ENCODE data around the gene MRPL34. TPM values are rescaled to one million over a fixed set of nuclear protein-coding genes. Genes with fewer than 3 reads are reported as not detected.

The MRPL34 gene
- total and polyA plus RNA-seq, 2 donors (not counting 1 experiment from before 2014, with no cell fraction given), result 27.5 to 44.8 TPM

- Histone ChIP-seq H3K4me1 (ENCODE audit: control insufficient read depth, extremely low read depth, insufficient read depth, low read length) (no peaks in the 10 kb centered on the region), H3K27me3 (ENCODE audit: control insufficient read depth, insufficient read depth, low read length) (no peaks in the 10 kb centered on the region), H3K4me3 (replicated peaks in 1 of 4; ENCODE audit: control extremely low read depth in 1 of 4, insufficient read depth in 1 of 4, low read depth in 3 of 4, low read length in 4 of 4) (no peak overlapping the region), H3K9ac (ENCODE audit: insufficient read depth, low read length) (no peak overlapping the region), H3K9me3 (ENCODE audit: control insufficient read depth, insufficient read depth, low read depth, low read length) (no peaks in the 10 kb centered on the region), H3K27ac (ENCODE audit: insufficient read depth, low read length) (no peak overlapping the region), H2AFZ (ENCODE audit: low read length) (no peak overlapping the region), H3K79me2 (ENCODE audit: control insufficient read depth, insufficient read depth, low read length) (no peaks in the 10 kb centered on the region), H3K36me3 (ENCODE audit: control insufficient read depth, insufficient read depth, low read length) (peaks cover 26% of the 10 kb centered on the region), H3K4me2 (ENCODE audit: extremely low read depth, insufficient read depth, low read length) (no peak overlapping the region), H4K20me1 (ENCODE audit: control insufficient read depth, extremely low read depth, insufficient read depth, low read length) (no peaks in the 10 kb centered on the region)
- TF ChIP-seq CTCF (conservative IDR thresholded peaks at IDR 0.05 in 1 of 2, IDR thresholded peaks at IDR 0.05 in 1 of 2; ENCODE audit: low read depth in 1 of 2, low read length in 2 of 2), result no peak
- no peak for TF ChIP-seq EZH2 (IDR thresholded peaks at IDR 0.05; ENCODE audit: low read length, missing control alignments)
- no peak for DNase-seq (ENCODE audit: low read depth in 2 of 2)
Observed at GRCh38 chr19:17323300-17323963, 17.8 kb downstream of the MRPL34 start.

- Histone ChIP-seq H3K27ac (ENCODE audit: insufficient read depth, low read length) (no peak overlapping the region), H3K9me3 (ENCODE audit: control insufficient read depth, insufficient read depth, low read depth, low read length) (no peaks in the 10 kb centered on the region), H2AFZ (ENCODE audit: low read length) (no peak overlapping the region), H3K4me3 (replicated peaks in 1 of 4; ENCODE audit: control extremely low read depth in 1 of 4, insufficient read depth in 1 of 4, low read depth in 3 of 4, low read length in 4 of 4) (no peak overlapping the region), H3K9ac (ENCODE audit: insufficient read depth, low read length) (no peak overlapping the region), H3K4me1 (ENCODE audit: control insufficient read depth, extremely low read depth, insufficient read depth, low read length) (no peaks in the 10 kb centered on the region), H3K4me2 (ENCODE audit: extremely low read depth, insufficient read depth, low read length) (no peak overlapping the region), H3K27me3 (ENCODE audit: control insufficient read depth, insufficient read depth, low read length) (no peaks in the 10 kb centered on the region), H3K79me2 (ENCODE audit: control insufficient read depth, insufficient read depth, low read length) (no peaks in the 10 kb centered on the region), H3K36me3 (ENCODE audit: control insufficient read depth, insufficient read depth, low read length) (peaks cover 25% of the 10 kb centered on the region), H4K20me1 (ENCODE audit: control insufficient read depth, extremely low read depth, insufficient read depth, low read length) (no peaks in the 10 kb centered on the region)
- TF ChIP-seq CTCF (conservative IDR thresholded peaks at IDR 0.05 in 1 of 2, IDR thresholded peaks at IDR 0.05 in 1 of 2; ENCODE audit: low read depth in 1 of 2, low read length in 2 of 2) (no peak), EZH2 (IDR thresholded peaks at IDR 0.05; ENCODE audit: low read length, missing control alignments) (no peak)
- DNase-seq (ENCODE audit: low read depth in 2 of 2), result no peak
Observed at GRCh38 chr19:17323964-17324332, 18.3 kb downstream of the MRPL34 start.

GRCh38 chr19:17324357-17325114 lies 18.9 kb downstream of the MRPL34 start:
- H3K4me1 ChIP-seq (ENCODE audit: control insufficient read depth, extremely low read depth, insufficient read depth, low read length), result no peaks in the 10 kb centered on the region
- no peaks in the 10 kb centered on the region for H4K20me1 ChIP-seq (ENCODE audit: control insufficient read depth, extremely low read depth, insufficient read depth, low read length)
- no peak overlapping the region for H3K27ac ChIP-seq (ENCODE audit: insufficient read depth, low read length)
- no peak for DNase-seq (ENCODE audit: low read depth in 2 of 2)
- no peak overlapping the region for H3K9ac ChIP-seq (ENCODE audit: insufficient read depth, low read length)
- H3K4me3 ChIP-seq (replicated peaks in 1 of 4; ENCODE audit: control extremely low read depth in 1 of 4, insufficient read depth in 1 of 4, low read depth in 3 of 4, low read length in 4 of 4), result no peak overlapping the region
- H3K4me2 ChIP-seq (ENCODE audit: extremely low read depth, insufficient read depth, low read length), result no peak overlapping the region
- no peak overlapping the region for H2AFZ ChIP-seq (ENCODE audit: low read length)
- no peaks in the 10 kb centered on the region for H3K9me3 ChIP-seq (ENCODE audit: control insufficient read depth, insufficient read depth, low read depth, low read length)
- peaks cover 21% of the 10 kb centered on the region for H3K36me3 ChIP-seq (ENCODE audit: control insufficient read depth, insufficient read depth, low read length)
- TF ChIP-seq CTCF (conservative IDR thresholded peaks at IDR 0.05 in 1 of 2, IDR thresholded peaks at IDR 0.05 in 1 of 2; ENCODE audit: low read depth in 1 of 2, low read length in 2 of 2), result no peak
- TF ChIP-seq EZH2 (IDR thresholded peaks at IDR 0.05; ENCODE audit: low read length, missing control alignments), result no peak
- no peaks in the 10 kb centered on the region for H3K79me2 ChIP-seq (ENCODE audit: control insufficient read depth, insufficient read depth, low read length)
- H3K27me3 ChIP-seq (ENCODE audit: control insufficient read depth, insufficient read depth, low read length), result no peaks in the 10 kb centered on the region
